Sciatic nerve (tissue), 2 donors: ENCODE results near the gene SLC35F1. TPM values are rescaled to one million over a fixed set of nuclear protein-coding genes. Genes with fewer than 3 reads are reported as not detected.

ENCODE experiments used
- ATAC-seq: fragments of 200-7000 bp; cut with Tn5 transposase; one replicate; pipeline ENCODE4 v1.9.1; 2020; ENCODE audit warnings: mild to moderate bottlenecking, moderate library complexity
- DNase-seq: peaks from one replicate; pipeline ENCODE4 v3.0.0-alpha.2; 2020; ENCODE audit warnings: low spot score
- intact Hi-C: fragments of 100-400 bp; cut with DNase I; formaldehyde crosslinking; loops from one replicate; pipeline ENCODE4 v1.14.2; 2022
- total RNA-seq: library from RNA; stranded (reverse); fragmentation: NEBNext Ultra II Directional; extraction: Animal tissue kit (Norgen Biotek cat#: 25700); gene quantifications from one replicate; pipeline ENCODE4 v1.2.1, GENCODE V29; 2021
- donor health status: DM: no; HTN: no; CAD: no.
- donor health status: DM: no; HTN: no; CAD: no.

Gene SLC35F1
- total RNA-seq, 1 donor from 2014 or later: 24.6 TPM

- DNase-seq (no peak), ATAC-seq (no peak)
- intact Hi-C loops: no loop called here
These were observed 256.5 kb downstream of the SLC35F1 start for GRCh38 chr6:118163542-118163941.

- ATAC-seq (no peak), DNase-seq (no peak)
- intact Hi-C loops: no loop called here
These were observed 258.4 kb downstream of the SLC35F1 start for GRCh38 chr6:118165500-118165899.

GRCh38 chr6:118168421-118168820, 261.4 kb downstream of the SLC35F1 start:
- ATAC-seq: no peak
- intact Hi-C loops: no loop called here
- DNase-seq: no peak

GRCh38 chr6:118171852-118172251, 264.8 kb downstream of the SLC35F1 start:
- intact Hi-C loops: no loop called here
- DNase-seq: no peak

GRCh38 chr6:118174071-118174470, 267.0 kb downstream of the SLC35F1 start:
- no peak for ATAC-seq
- intact Hi-C loops: no loop called here
- no peak for DNase-seq

More at GRCh38 chr6:118171852-118172251, 264.8 kb downstream of the SLC35F1 start:
- ATAC-seq: no peak

- ATAC-seq (no peak), DNase-seq (no peak)
- intact Hi-C loops: no loop called here
These were observed 270.7 kb downstream of the SLC35F1 start for GRCh38 chr6:118177720-118178119.

- intact Hi-C loops: no loop called here
- no peak for DNase-seq
- no peak for ATAC-seq
These were observed 272.0 kb downstream of the SLC35F1 start for GRCh38 chr6:118179048-118179447.

GRCh38 chr6:118186672-118187567, 279.9 kb downstream of the SLC35F1 start:
- ATAC-seq (no peak), DNase-seq (no peak)
- intact Hi-C loops: no loop called here

- DNase-seq (no peak), ATAC-seq (peak; percentile 62)
- intact Hi-C loops: no loop called here
These were observed 280.6 kb downstream of the SLC35F1 start for GRCh38 chr6:118187568-118188164.

GRCh38 chr6:118188561-118188960, 281.5 kb downstream of the SLC35F1 start:
- intact Hi-C loops: no loop called here
- ATAC-seq: no peak
- no peak for DNase-seq

- DNase-seq (no peak), ATAC-seq (no peak)
- intact Hi-C loops: no loop called here
These were observed 290.5 kb downstream of the SLC35F1 start for GRCh38 chr6:118197539-118197938.

- ATAC-seq (no peak), DNase-seq (no peak)
- intact Hi-C loops: no loop called here
These were observed 291.7 kb downstream of the SLC35F1 start for GRCh38 chr6:118198746-118199145.

- ATAC-seq: no peak
- DNase-seq: no peak
- intact Hi-C loops: no loop called here
These were observed 293.1 kb downstream of the SLC35F1 start for GRCh38 chr6:118200160-118200559.

- ATAC-seq (no peak), DNase-seq (no peak)
- intact Hi-C loops: no loop called here
These were observed 295.5 kb downstream of the SLC35F1 start for GRCh38 chr6:118202517-118202916.

- DNase-seq (no peak), ATAC-seq (no peak)
- intact Hi-C loops: no loop called here
These were observed 296.5 kb downstream of the SLC35F1 start for GRCh38 chr6:118203545-118203944.

- DNase-seq (no peak), ATAC-seq (no peak)
- intact Hi-C loops: no loop called here
These were observed 299.2 kb downstream of the SLC35F1 start for GRCh38 chr6:118206221-118206620.

- no peak for DNase-seq
- ATAC-seq: no peak
- intact Hi-C loops: no loop called here
These were observed 300.9 kb downstream of the SLC35F1 start for GRCh38 chr6:118207947-118208346.

- intact Hi-C loops: no loop called here
These were observed 305.5 kb downstream of the SLC35F1 start for GRCh38 chr6:118212451-118213173.

GRCh38 chr6:118215269-118215668, 308.2 kb downstream of the SLC35F1 start:
- ATAC-seq: no peak
- intact Hi-C loops: no loop called here

More at GRCh38 chr6:118212451-118213173, 305.5 kb downstream of the SLC35F1 start:
- DNase-seq (no peak), ATAC-seq (no peak)

GRCh38 chr6:118216751-118217150, 309.7 kb downstream of the SLC35F1 start:
- DNase-seq: no peak
- ATAC-seq: no peak
- intact Hi-C loops: no loop called here

More at GRCh38 chr6:118215269-118215668, 308.2 kb downstream of the SLC35F1 start:
- DNase-seq: no peak
